Gastroesophageal sphincter (tissue), 3 donors: ENCODE measurements around the gene NIPAL4.

ENCODE experiments used
- CTCF ChIP-seq, 4 experiments: fragments of 200-600 bp in 2 of 4; fragments of 450-650 bp in 2 of 4; sonication (generic) in 1 of 4; IDR thresholded peaks; one replicate each; pipeline ENCODE4 v1.5.1; 2017 to 2019; ENCODE audit warnings: antibody characterized with exemption in 4 of 4, mild to moderate bottlenecking in 2 of 4, moderate library complexity in 2 of 4
- POLR2AphosphoS5 ChIP-seq: sonication (generic); formaldehyde crosslinking; IDR thresholded peaks from one replicate; pipeline ENCODE4 v1.6.1; 2017; ENCODE audit warnings: antibody characterized with exemption

GRCh38 chr5:157505496-157505895 is 45.5 kb downstream of the NIPAL4 start:
- TF ChIP-seq CTCF (IDR thresholded peaks at IDR 0.05) (no peak), POLR2AphosphoS5 (no peak)
